GM12878 (cell line): ENCODE data around the gene MAP1S. TPM values are rescaled to one million over a fixed set of nuclear protein-coding genes. Genes with fewer than 3 reads are reported as not detected.

Source experiments
- ATAC-seq: fragments of 200-7000 bp; cut with Tn5 transposase; 3 replicates; pipeline ENCODE4 v1.9.1; 2020; ENCODE audit warnings: mild to moderate bottlenecking, moderate library complexity
- BruUV-seq: library from RNA; stranded (reverse); fragments of 400-500 nt; replicated peaks from 2 replicates; lab custom pipeline; 2021; lab: Mats Ljungman, UMichigan
- CTCF ChIA-PET: fragments of 300-600 bp; sonication (Branson Sonifier 250); formaldehyde crosslinking; extraction: SDS; loops from one replicate; lab custom pipeline; 2021; ENCODE audit warnings: inconsistent platforms; lab: Yijun Ruan, JAX
- POLR2A ChIA-PET: fragments of 350-600 bp; formaldehyde crosslinking; extraction: SDS; loops from one replicate; lab custom pipeline; 2021; ENCODE audit warnings: inconsistent platforms; lab: Charles Lee
- RAD21 ChIA-PET: fragments of 300-600 bp; sonication (Branson Sonifier 250); formaldehyde crosslinking; loops from one replicate; lab custom pipeline; 2023; ENCODE audit warnings: antibody characterized with exemption; ENCODE audit not compliant: unreplicated experiment; lab: Charles Lee
- SMC1A ChIA-PET: fragments of 300-600 bp; sonication (Branson Sonifier 250); formaldehyde crosslinking; loops from one replicate; lab custom pipeline; 2023; ENCODE audit not compliant: unreplicated experiment, uncharacterized antibody; lab: Charles Lee
- DNase-seq: peaks from one replicate; pipeline ENCODE4 v3.0.0-alpha.2; 2011; ENCODE audit warnings: low read depth, low spot score
- FAIRE-seq: peaks from 3 replicates; lab custom pipeline; 2011; peaks lifted over from hg19 to GRCh38; lab: Jason Lieb, UNC
- H2AFZ ChIP-seq: 2 replicates; pipeline ENCODE4 v1.6.0; 2011; ENCODE audit warnings: low read depth, low read length, control low read depth; ENCODE audit not compliant: control insufficient read depth
- H3K27ac ChIP-seq: 2 replicates; pipeline ENCODE4 v1.5.1; 2011; ENCODE audit warnings: control low read depth; ENCODE audit not compliant: control insufficient read depth, insufficient read depth
- H3K27me3 ChIP-seq, 2 experiments: replicated peaks in 1 of 2; 2 replicates each; pipeline versions ENCODE4 v1.6.0 to v1.6.1; 2011; ENCODE audit warnings: low read length in 1 of 2; ENCODE audit not compliant: control insufficient read depth in 2 of 2, insufficient read depth in 2 of 2
- H3K36me3 ChIP-seq, 2 experiments: 2 replicates each; pipeline ENCODE4 v1.5.1; 2011; ENCODE audit warnings: low read length in 1 of 2; ENCODE audit not compliant: control insufficient read depth in 2 of 2, insufficient read depth in 2 of 2
- H3K4me1 ChIP-seq: 2 replicates; pipeline ENCODE4 v1.6.1; 2011; ENCODE audit warnings: mild to moderate bottlenecking, low read length, moderate library complexity, mixed read lengths; ENCODE audit not compliant: control insufficient read depth, insufficient read depth
- H3K4me2 ChIP-seq: 2 replicates; pipeline ENCODE4 v1.6.0; 2011; ENCODE audit warnings: control low read depth; ENCODE audit not compliant: control insufficient read depth, insufficient read depth
- H3K4me3 ChIP-seq: fragments of 200-600 bp; sonication (generic); 2 replicates; pipeline ENCODE4 v1.5.1; 2016
- H3K79me2 ChIP-seq: 2 replicates; pipeline ENCODE4 v1.6.0; 2011; ENCODE audit warnings: low read length; ENCODE audit not compliant: control insufficient read depth, insufficient read depth
- H3K9ac ChIP-seq: 2 replicates; pipeline ENCODE4 v1.8.0; 2011; ENCODE audit warnings: low read length, control low read depth, mixed read lengths; ENCODE audit not compliant: control insufficient read depth, insufficient read depth
- H3K9me3 ChIP-seq: replicated peaks from 3 replicates; pipeline ENCODE4 v1.5.1; 2011; ENCODE audit warnings: mild to moderate bottlenecking, low read length; ENCODE audit not compliant: control insufficient read depth, insufficient read depth
- H4K20me1 ChIP-seq: 2 replicates; pipeline ENCODE4 v1.6.0; 2011; ENCODE audit not compliant: control insufficient read depth, insufficient read depth
- CREB1 ChIP-seq: IDR thresholded peaks from 2 replicates; pipeline ENCODE4 v1.6.1; 2012; ENCODE audit warnings: low read depth, mild to moderate bottlenecking, inconsistent platforms
- CREM ChIP-seq: IDR thresholded peaks from 2 replicates; pipeline ENCODE4 v1.6.1; 2014; ENCODE audit warnings: antibody characterized with exemption, low read depth
- KAT2A ChIP-seq: conservative IDR thresholded peaks from 2 replicates; pipeline ENCODE4 v1.6.1; 2011; ENCODE audit warnings: low read depth, low read length; ENCODE audit not compliant: control insufficient read depth
- NBN ChIP-seq: fragments of 450-650 bp; IDR thresholded peaks from 2 replicates; pipeline ENCODE4 v1.6.1; 2016
- REST ChIP-seq: IDR thresholded peaks from 2 replicates; pipeline ENCODE4 v1.6.1; 2012; ENCODE audit warnings: mild to moderate bottlenecking, low read depth, low read length
- SIN3A ChIP-seq: IDR thresholded peaks from 2 replicates; pipeline ENCODE4 v1.6.1; 2012; ENCODE audit warnings: low read depth, low read length, improper control_type of control experiment
- SUZ12 ChIP-seq: fragments of 200-600 bp; sonication (generic); IDR thresholded peaks from one replicate; pipeline ENCODE4 v1.6.1; 2018; ENCODE audit warnings: antibody characterized with exemption, mild to moderate bottlenecking; ENCODE audit not compliant: unreplicated experiment
- TCF3 ChIP-seq: IDR thresholded peaks from 2 replicates; pipeline ENCODE4 v1.6.1; 2012; ENCODE audit warnings: low read depth, mild to moderate bottlenecking, low read length, borderline replicate concordance; ENCODE audit not compliant: insufficient read depth
- YY1 ChIP-seq: IDR thresholded peaks from 2 replicates; pipeline ENCODE4 v1.6.1; 2011; ENCODE audit warnings: low read depth, mild to moderate bottlenecking, low read length
- ZSCAN29 ChIP-seq: fragments of 450-650 bp; IDR thresholded peaks from 2 replicates; pipeline ENCODE4 v1.6.1; 2017; ENCODE audit warnings: mild to moderate bottlenecking, moderate library complexity
- WGBS: methylation state at CpG from one replicate; pipeline ENCODE4 v1.1.6; 2016; ENCODE audit warnings: low lambda C conversion rate; ENCODE audit not compliant: insufficient replicate concordance, insufficient coverage; ENCODE audit errors: missing lambda C conversion rate; 5-methylcytosine and 5-hydroxymethylcytosine counted together
- in situ Hi-C: fragments of 300-500 bp; cut with MboI; formaldehyde crosslinking; loops from 9 replicates; pipeline ENCODE4 v1.14.3; 2018; ENCODE audit warnings: mixed read lengths
- intact Hi-C: fragments of 100-400 bp; cut with micrococcal nuclease; formaldehyde crosslinking; loops from one replicate; pipeline ENCODE4 v1.14.2; 2022; ENCODE audit not compliant: unreplicated experiment
- polyA plus RNA-seq, 11 experiments: library from polyadenylated mRNA; depleted of rRNA in 4 of 11; unstranded in 6 of 11; stranded (reverse) in 5 of 11; fragments of >200 nt; fragmentation: Nextera tagmentation in 4 of 11; fragmentation: Illumina TruSeq in 1 of 11; extraction: Ambion mirVana in 4 of 11; extraction: Trizol in 1 of 11; gene quantifications; 1 replicate in 1 of 11; 2 replicates in 10 of 11; pipeline versions ENCODE4 v1.2.1 to v1.2.3, GENCODE V29; 2011 to 2016; ENCODE audit warnings: inconsistent platforms in 2 of 11, missing spikeins in 2 of 11, low read depth in 1 of 11
- total RNA-seq, 4 experiments: library from RNA; depleted of rRNA in 3 of 4; stranded (reverse); fragments of >200 nt in 3 of 4; fragmentation: Illumina TruSeq in 1 of 4; extraction: Trizol in 1 of 4; gene quantifications; 2 replicates each; pipeline versions ENCODE4 v1.2.1 to v1.2.3, GENCODE V29; 2013 to 2021

Gene MAP1S
- total and polyA plus RNA-seq, 10 of the 15 experiments (the other 5 are each of a cell fraction or from before 2014, with no cell fraction given), result 2.1 to 63.9 (median 15.0) TPM

GRCh38 chr19:17687141-17687856, 32.0 kb upstream of the MAP1S start (continued):
- TF ChIP-seq YY1 (no peak), KAT2A (no peak), TCF3 (no peak), REST (no peak)
- TF ChIP-seq, all 136 proteins: peak for 0

- TF ChIP-seq SUZ12 (peak; percentile 73), NBN (no peak), CREB1 (peak; percentile 49; the same call in 1 of the 2 replicates), REST (peak; percentile 89), ZSCAN29 (peak; percentile 89), YY1 (peak; percentile 94), CREM (peak; percentile 37; the same call in 1 of the 2 replicates), SIN3A (no peak)
- ChIA-PET RAD21 (no interaction called here), CTCF (interaction anchor here (0.9 kb wide), 1 partner anchor 79 kb away, joined by 3 read pairs; no protein-coding TSS in a partner anchor), POLR2A (no interaction called here), SMC1A (no interaction called here)
- no peak within 1 kb of the TSS for H3K27ac ChIP-seq
- FAIRE-seq, result no peak
- no peak within 1 kb of the TSS for H3K9ac ChIP-seq
- no peaks in the 10 kb centered on the region for H3K9me3 ChIP-seq
- intact Hi-C loops, result no loop called here
- ATAC-seq, result peak; percentile 70
- no peak for DNase-seq
- 9% methylated on average over 59 of the region's 77 CpGs for WGBS
- no peaks in the 10 kb centered on the region for H4K20me1 ChIP-seq
- no peaks in the 10 kb centered on the region for H3K4me1 ChIP-seq
- no TSS peak for BruUV-seq
- no peak within 1 kb of the TSS for H3K4me3 ChIP-seq
- H3K79me2 ChIP-seq, result no peaks in the 10 kb centered on the region
- in situ Hi-C loops, result no loop called here
- no peaks in the 10 kb centered on the region for H3K36me3 ChIP-seq
- H2AFZ ChIP-seq, result no peak within 1 kb of the TSS
- no peak within 1 kb of the TSS for H3K4me2 ChIP-seq
- peaks cover 5 to 9% of the 10 kb centered on the region in 2 experiments for H3K27me3 ChIP-seq
Measured at GRCh38 chr19:17687857-17688784, 31.2 kb upstream of the MAP1S start, which contains the start of gene UNC13A. Gene UNC13A, minus strand, starts transcription at chr19:17688354. Its CDS starts 155 bp downstream, at chr19:17688199.
